GM12891 (cell line): ENCODE measurements around the gene CNTN5.

Experiments
- POLR2A ChIP-seq: IDR thresholded peaks from 2 replicates; pipeline ENCODE4 v1.6.1; 2011; ENCODE audit warnings: low read depth, low read length, control low read depth
- POLR2AphosphoS5 ChIP-seq: IDR thresholded peaks from 2 replicates; pipeline ENCODE4 v1.6.1; 2011; ENCODE audit warnings: low read depth, low read length, control low read depth
- POU2F2 ChIP-seq: IDR thresholded peaks from 2 replicates; pipeline ENCODE4 v1.6.1; 2011; ENCODE audit warnings: low read depth, mild to moderate bottlenecking, control low read depth, low read length, moderate library complexity
- SPI1 ChIP-seq: IDR thresholded peaks from 2 replicates; pipeline ENCODE4 v1.6.1; 2011; ENCODE audit warnings: low read depth, low read length, control low read depth
- TAF1 ChIP-seq: IDR thresholded peaks from 2 replicates; pipeline ENCODE4 v1.6.1; 2011; ENCODE audit warnings: low read depth, low read length, control low read depth

DNA sequence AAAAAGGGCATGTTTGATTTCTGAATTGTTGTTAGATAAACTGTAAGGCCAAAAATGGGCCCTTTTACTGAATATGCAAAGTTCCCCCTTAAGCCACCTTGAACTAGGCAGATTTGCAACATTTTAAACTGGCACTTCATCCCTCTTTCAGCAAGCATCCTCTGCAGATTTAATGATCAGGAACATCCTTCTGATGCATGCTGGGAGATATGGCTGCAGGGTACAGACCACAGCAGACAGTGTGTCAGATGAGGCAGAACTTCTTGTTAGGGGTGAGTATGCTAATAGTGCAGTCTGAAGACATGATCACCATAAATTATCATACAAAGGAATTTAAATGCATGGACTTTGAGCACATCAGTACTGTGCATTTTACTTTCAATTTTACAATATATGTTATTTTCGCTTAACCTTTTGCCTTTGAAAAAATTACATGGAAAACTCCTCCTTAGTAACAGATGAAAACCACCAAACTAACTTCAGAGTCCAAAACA is 1203.8 kb downstream of the CNTN5 start:
- TF ChIP-seq POLR2AphosphoS5 (no peak), POLR2A (no peak), SPI1 (no peak), TAF1 (no peak), POU2F2 (no peak)
